Neural cell (in vitro differentiated cells): ENCODE data around the gene TMEM252. TPM values are rescaled to one million over a fixed set of nuclear protein-coding genes. Genes with fewer than 3 reads are reported as not detected.

ENCODE experiments used
- H2AFZ ChIP-seq: fragments of 200-600, 300-800 bp; sonication (generic), shearing (Covaris generic); 2 replicates; pipeline ENCODE4 v1.6.0; 2014; ENCODE audit warnings: low read depth, mild to moderate bottlenecking, antibody characterized with exemption, low read length, moderate library complexity
- H3F3A ChIP-seq: fragments of 200-600 bp; shearing (Covaris generic); 2 replicates; pipeline ENCODE4 v1.6.1; 2016; ENCODE audit warnings: mild to moderate bottlenecking, moderate library complexity, mixed read lengths, antibody characterized with exemption, low read length; ENCODE audit not compliant: insufficient read depth, poor library complexity, severe bottlenecking
- H3K27ac ChIP-seq: fragments of 200-600, 300-800 bp; sonication (generic), shearing (Covaris generic); 2 replicates; pipeline ENCODE4 v1.5.1; 2014; ENCODE audit warnings: mild to moderate bottlenecking, low read length, moderate library complexity
- H3K27me3 ChIP-seq: fragments of 300-800, 200-600 bp; sonication (generic), shearing (Covaris generic); 2 replicates; pipeline ENCODE4 v1.6.0; 2014; ENCODE audit warnings: mild to moderate bottlenecking, low read depth, low read length, moderate library complexity; ENCODE audit not compliant: insufficient read depth
- H3K36me3 ChIP-seq: fragments of 300-800, 200-600 bp; sonication (generic), shearing (Covaris generic); 2 replicates; pipeline ENCODE4 v1.5.1; 2014; ENCODE audit warnings: mild to moderate bottlenecking, antibody characterized with exemption, low read length, moderate library complexity; ENCODE audit not compliant: insufficient read depth
- H3K4me2 ChIP-seq: fragments of 300-800, 200-600 bp; sonication (generic), shearing (Covaris generic); 2 replicates; pipeline ENCODE4 v1.6.0; 2014; ENCODE audit warnings: mild to moderate bottlenecking, low read length
- H3K4me3 ChIP-seq: fragments of 300-800, 200-600 bp; sonication (generic), shearing (Covaris generic); 2 replicates; pipeline ENCODE4 v1.5.1; 2014; ENCODE audit warnings: mild to moderate bottlenecking, low read length, moderate library complexity
- H3K79me2 ChIP-seq: fragments of 200-600 bp; shearing (Covaris generic); replicated peaks from 2 replicates; pipeline ENCODE4 v1.6.0; 2014; ENCODE audit warnings: mild to moderate bottlenecking, low read length, moderate library complexity; ENCODE audit not compliant: insufficient read depth
- H3K9ac ChIP-seq: fragments of 300-800, 200-600 bp; sonication (generic), shearing (Covaris generic); 2 replicates; pipeline ENCODE4 v1.6.1; 2016; ENCODE audit warnings: mild to moderate bottlenecking, low read length, mixed read lengths
- H3K9me2 ChIP-seq: fragments of 200-600 bp; shearing (Covaris generic); 2 replicates; pipeline ENCODE4 v1.6.1; 2016; ENCODE audit warnings: mild to moderate bottlenecking, low read length, mixed read lengths; ENCODE audit not compliant: insufficient read depth
- H3K9me3 ChIP-seq: fragments of 200-600, 300-800 bp; sonication (generic), shearing (Covaris generic); 2 replicates; pipeline ENCODE4 v1.6.1; 2016; ENCODE audit warnings: mild to moderate bottlenecking, mixed run types, low read length, moderate library complexity, mixed read lengths
- H4K20me1 ChIP-seq: fragments of 200-600 bp; shearing (Covaris generic); 2 replicates; pipeline ENCODE4 v1.6.1; 2016; ENCODE audit warnings: mild to moderate bottlenecking, mixed run types; ENCODE audit not compliant: insufficient read depth
- EP300 ChIP-seq: fragments of 450-650 bp; conservative IDR thresholded peaks from 2 replicates; pipeline ENCODE4 v1.6.1; 2014; ENCODE audit warnings: antibody characterized with exemption, mild to moderate bottlenecking, moderate library complexity; ENCODE audit not compliant: poor library complexity, severe bottlenecking
- EZH2 ChIP-seq: fragments of 200-600, 300-800 bp; shearing (Covaris generic), sonication (generic); IDR thresholded peaks from 2 replicates; pipeline ENCODE4 v1.6.1; 2014; ENCODE audit warnings: antibody characterized with exemption, low read length, borderline replicate concordance, mild to moderate bottlenecking; ENCODE audit not compliant: insufficient read depth, poor library complexity, severe bottlenecking
- MXI1 ChIP-seq: fragments of 450-650 bp; conservative IDR thresholded peaks from 2 replicates; pipeline ENCODE4 v1.6.1; 2014; ENCODE audit warnings: antibody characterized with exemption, mild to moderate bottlenecking; ENCODE audit not compliant: poor library complexity, severe bottlenecking
- POLR2AphosphoS5 ChIP-seq: IDR thresholded peaks from 2 replicates; pipeline ENCODE4 v1.6.1; 2012
- RAD21 ChIP-seq: fragments of 450-650 bp; conservative IDR thresholded peaks from 2 replicates; pipeline ENCODE4 v1.6.1; 2014; ENCODE audit warnings: antibody characterized with exemption, mild to moderate bottlenecking, moderate library complexity
- SMC3 ChIP-seq: fragments of 450-650 bp; conservative IDR thresholded peaks from 2 replicates; pipeline ENCODE4 v1.6.1; 2014; ENCODE audit warnings: antibody characterized with exemption, mild to moderate bottlenecking, moderate library complexity; ENCODE audit not compliant: poor library complexity
- TAF1 ChIP-seq: IDR thresholded peaks from 2 replicates; pipeline ENCODE4 v1.6.1; 2012; ENCODE audit warnings: low read depth
- polyA plus RNA-seq: library from polyadenylated mRNA; depleted of rRNA; stranded (reverse); fragments of >200 nt; gene quantifications from 2 replicates; pipeline ENCODE4 v1.2.3, GENCODE V29; 2014
- TF ChIP-seq, protein P1 (sequence below): fragments of 450-650 bp; IDR thresholded peaks from 2 replicates; pipeline ENCODE4 v1.5.1; 2014; ENCODE audit warnings: antibody characterized with exemption, mild to moderate bottlenecking, moderate library complexity; ENCODE audit not compliant: poor library complexity, severe bottlenecking
- TF ChIP-seq, protein P2 (sequence below): IDR thresholded peaks from 2 replicates; pipeline ENCODE4 v1.6.1; 2012; ENCODE audit warnings: borderline replicate concordance

TMEM252 gene
- polyA plus RNA-seq, 1 donor from 2014 or later, result not detected

DNA sequence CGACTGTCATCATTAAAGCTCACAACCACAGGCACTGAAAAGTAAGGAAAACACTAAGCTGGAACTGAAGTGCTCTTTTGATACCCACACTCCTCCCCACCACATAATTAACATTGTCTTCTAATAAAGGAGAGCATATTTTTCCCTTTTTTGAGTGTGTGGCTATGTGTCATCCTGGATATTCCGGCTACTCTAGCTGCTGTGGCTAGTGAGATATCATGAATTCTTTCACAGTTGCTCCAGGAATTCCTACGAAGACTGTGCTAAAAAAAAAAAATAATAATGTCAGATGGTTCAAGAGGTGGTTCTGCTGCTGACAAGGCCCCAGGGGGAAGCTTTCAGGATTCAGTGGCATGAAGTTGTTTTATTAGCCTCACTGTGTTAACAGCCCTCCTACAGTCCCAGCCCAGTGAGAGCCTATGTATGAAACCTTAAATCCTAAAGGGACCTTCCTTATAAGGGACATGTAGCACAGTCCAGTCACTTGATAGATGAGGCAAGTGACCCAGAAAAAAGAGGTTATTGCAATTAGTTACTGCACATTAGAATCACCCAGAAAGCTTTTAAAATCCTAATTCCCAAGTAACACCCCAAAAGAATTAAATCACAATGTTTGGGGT lies 46.6 kb downstream of the TMEM252 start:
- no peak overlapping the region for H3K27ac ChIP-seq
- no peak overlapping the region for H3K4me2 ChIP-seq

DNA sequence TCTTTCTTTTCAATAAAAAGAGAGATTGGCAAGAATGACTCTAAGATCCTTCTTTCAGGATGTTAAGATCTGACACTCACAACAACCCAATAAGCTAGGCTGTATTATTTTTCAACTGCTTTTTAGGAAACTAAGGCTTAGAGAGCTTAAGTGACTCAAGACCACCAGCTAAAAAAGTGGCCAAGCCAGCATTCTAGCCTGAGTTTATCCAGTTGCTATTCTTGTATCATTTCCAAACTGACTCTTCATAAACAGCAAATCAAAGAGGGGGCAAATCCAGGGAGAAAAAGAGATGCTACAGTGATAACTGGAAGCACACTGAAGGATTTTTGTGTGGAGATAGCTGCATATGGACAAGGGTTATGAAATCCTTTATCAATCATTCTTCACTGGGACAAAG lies 47.1 kb downstream of the TMEM252 start:
- Histone ChIP-seq H3K9ac (no peak overlapping the region), H3K27ac (no peak overlapping the region), H3K36me3 (no peaks in the 10 kb centered on the region), H3K27me3 (no peaks in the 10 kb centered on the region), H4K20me1 (no peaks in the 10 kb centered on the region), H3K9me3 (no peaks in the 10 kb centered on the region), H3K4me3 (no peak overlapping the region), H3K9me2 (no peaks in the 10 kb centered on the region), H3K79me2 (no peaks in the 10 kb centered on the region), H3F3A (no peaks in the 10 kb centered on the region), H2AFZ (no peak overlapping the region), H3K4me2 (no peak overlapping the region)
- TF ChIP-seq TAF1 (no peak), POLR2AphosphoS5 (no peak), SMC3 (no peak), MXI1 (no peak)
- TF ChIP-seq, protein P1, sequence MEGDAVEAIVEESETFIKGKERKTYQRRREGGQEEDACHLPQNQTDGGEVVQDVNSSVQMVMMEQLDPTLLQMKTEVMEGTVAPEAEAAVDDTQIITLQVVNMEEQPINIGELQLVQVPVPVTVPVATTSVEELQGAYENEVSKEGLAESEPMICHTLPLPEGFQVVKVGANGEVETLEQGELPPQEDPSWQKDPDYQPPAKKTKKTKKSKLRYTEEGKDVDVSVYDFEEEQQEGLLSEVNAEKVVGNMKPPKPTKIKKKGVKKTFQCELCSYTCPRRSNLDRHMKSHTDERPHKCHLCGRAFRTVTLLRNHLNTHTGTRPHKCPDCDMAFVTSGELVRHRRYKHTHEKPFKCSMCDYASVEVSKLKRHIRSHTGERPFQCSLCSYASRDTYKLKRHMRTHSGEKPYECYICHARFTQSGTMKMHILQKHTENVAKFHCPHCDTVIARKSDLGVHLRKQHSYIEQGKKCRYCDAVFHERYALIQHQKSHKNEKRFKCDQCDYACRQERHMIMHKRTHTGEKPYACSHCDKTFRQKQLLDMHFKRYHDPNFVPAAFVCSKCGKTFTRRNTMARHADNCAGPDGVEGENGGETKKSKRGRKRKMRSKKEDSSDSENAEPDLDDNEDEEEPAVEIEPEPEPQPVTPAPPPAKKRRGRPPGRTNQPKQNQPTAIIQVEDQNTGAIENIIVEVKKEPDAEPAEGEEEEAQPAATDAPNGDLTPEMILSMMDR, result no peak

More for the DNA sequence above, 46.6 kb downstream of the TMEM252 start:
- TF ChIP-seq SMC3, result no peak
- TF ChIP-seq, protein P2, sequence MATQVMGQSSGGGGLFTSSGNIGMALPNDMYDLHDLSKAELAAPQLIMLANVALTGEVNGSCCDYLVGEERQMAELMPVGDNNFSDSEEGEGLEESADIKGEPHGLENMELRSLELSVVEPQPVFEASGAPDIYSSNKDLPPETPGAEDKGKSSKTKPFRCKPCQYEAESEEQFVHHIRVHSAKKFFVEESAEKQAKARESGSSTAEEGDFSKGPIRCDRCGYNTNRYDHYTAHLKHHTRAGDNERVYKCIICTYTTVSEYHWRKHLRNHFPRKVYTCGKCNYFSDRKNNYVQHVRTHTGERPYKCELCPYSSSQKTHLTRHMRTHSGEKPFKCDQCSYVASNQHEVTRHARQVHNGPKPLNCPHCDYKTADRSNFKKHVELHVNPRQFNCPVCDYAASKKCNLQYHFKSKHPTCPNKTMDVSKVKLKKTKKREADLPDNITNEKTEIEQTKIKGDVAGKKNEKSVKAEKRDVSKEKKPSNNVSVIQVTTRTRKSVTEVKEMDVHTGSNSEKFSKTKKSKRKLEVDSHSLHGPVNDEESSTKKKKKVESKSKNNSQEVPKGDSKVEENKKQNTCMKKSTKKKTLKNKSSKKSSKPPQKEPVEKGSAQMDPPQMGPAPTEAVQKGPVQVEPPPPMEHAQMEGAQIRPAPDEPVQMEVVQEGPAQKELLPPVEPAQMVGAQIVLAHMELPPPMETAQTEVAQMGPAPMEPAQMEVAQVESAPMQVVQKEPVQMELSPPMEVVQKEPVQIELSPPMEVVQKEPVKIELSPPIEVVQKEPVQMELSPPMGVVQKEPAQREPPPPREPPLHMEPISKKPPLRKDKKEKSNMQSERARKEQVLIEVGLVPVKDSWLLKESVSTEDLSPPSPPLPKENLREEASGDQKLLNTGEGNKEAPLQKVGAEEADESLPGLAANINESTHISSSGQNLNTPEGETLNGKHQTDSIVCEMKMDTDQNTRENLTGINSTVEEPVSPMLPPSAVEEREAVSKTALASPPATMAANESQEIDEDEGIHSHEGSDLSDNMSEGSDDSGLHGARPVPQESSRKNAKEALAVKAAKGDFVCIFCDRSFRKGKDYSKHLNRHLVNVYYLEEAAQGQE, result no peak
- TF ChIP-seq RAD21, result no peak
- no peak for TF ChIP-seq EP300
- no peak for TF ChIP-seq POLR2AphosphoS5
- TF ChIP-seq TAF1, result no peak
- TF ChIP-seq, protein P1, result no peak
- TF ChIP-seq EZH2, result no peak
- no peak for TF ChIP-seq MXI1
- Histone ChIP-seq H4K20me1 (no peaks in the 10 kb centered on the region), H3F3A (no peaks in the 10 kb centered on the region), H2AFZ (no peak overlapping the region), H3K9me2 (no peaks in the 10 kb centered on the region), H3K36me3 (no peaks in the 10 kb centered on the region), H3K9ac (no peak overlapping the region), H3K4me3 (no peak overlapping the region), H3K79me2 (no peaks in the 10 kb centered on the region), H3K27me3 (no peaks in the 10 kb centered on the region), H3K9me3 (no peaks in the 10 kb centered on the region)
